Measurements from ENCODE around the gene PCSK9. TPM values are rescaled to one million over a fixed set of nuclear protein-coding genes. Genes with fewer than 3 reads are reported as not detected.

Gene PCSK9
- total RNA-seq, 4 donors from 2014 or later = not detected

GRCh38 chr1:55010194-55010886 is 29.0 kb upstream of the PCSK9 start:
- 89 to 91% methylated on average over 9 of the region's 9 CpGs for WGBS, 2 donors
- H3K36me3 ChIP-seq = no peaks in the 10 kb centered on the region
- intact Hi-C loops (cut with DNase I) = no loop called here

DNA sequence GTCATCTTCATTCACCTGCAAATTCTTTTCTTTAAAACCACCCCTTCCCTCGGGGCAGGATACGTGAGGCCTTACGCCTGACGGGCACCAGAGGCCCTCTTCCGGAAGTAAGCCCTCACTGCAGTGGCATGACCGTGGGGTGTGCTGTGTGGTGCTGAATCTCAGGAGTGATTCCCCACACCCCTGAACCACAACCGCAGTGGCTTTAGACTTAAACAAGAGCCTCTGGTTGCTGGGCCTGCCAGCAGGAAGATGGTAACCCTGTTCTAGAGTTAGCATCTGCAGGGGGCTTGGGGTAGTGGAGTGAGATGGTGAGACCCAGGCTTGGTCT is 28.5 kb upstream of the PCSK9 start:
- TF ChIP-seq POLR2A (IDR thresholded peaks at IDR 0.05) = no peak
- TF ChIP-seq, protein P1, sequence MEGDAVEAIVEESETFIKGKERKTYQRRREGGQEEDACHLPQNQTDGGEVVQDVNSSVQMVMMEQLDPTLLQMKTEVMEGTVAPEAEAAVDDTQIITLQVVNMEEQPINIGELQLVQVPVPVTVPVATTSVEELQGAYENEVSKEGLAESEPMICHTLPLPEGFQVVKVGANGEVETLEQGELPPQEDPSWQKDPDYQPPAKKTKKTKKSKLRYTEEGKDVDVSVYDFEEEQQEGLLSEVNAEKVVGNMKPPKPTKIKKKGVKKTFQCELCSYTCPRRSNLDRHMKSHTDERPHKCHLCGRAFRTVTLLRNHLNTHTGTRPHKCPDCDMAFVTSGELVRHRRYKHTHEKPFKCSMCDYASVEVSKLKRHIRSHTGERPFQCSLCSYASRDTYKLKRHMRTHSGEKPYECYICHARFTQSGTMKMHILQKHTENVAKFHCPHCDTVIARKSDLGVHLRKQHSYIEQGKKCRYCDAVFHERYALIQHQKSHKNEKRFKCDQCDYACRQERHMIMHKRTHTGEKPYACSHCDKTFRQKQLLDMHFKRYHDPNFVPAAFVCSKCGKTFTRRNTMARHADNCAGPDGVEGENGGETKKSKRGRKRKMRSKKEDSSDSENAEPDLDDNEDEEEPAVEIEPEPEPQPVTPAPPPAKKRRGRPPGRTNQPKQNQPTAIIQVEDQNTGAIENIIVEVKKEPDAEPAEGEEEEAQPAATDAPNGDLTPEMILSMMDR (IDR thresholded peaks at IDR 0.05) = no peak
- H3K27ac ChIP-seq = no peak overlapping the region
- DNase-seq = no peak
- no peaks in the 10 kb centered on the region for H3K36me3 ChIP-seq
- H3K27me3 ChIP-seq = no peaks in the 10 kb centered on the region
- WGBS, 2 donors = 86 to 90% methylated on average over 7 of the region's 7 CpGs
- no peaks in the 10 kb centered on the region for H3K4me1 ChIP-seq
- no peak overlapping the region for H3K4me3 ChIP-seq (replicated peaks in 1 of 3)
- no peaks in the 10 kb centered on the region for H3K9me3 ChIP-seq
- intact Hi-C loops (cut with DNase I) = no loop called here

More at GRCh38 chr1:55010194-55010886, 29.0 kb upstream of the PCSK9 start:
- H3K27ac ChIP-seq = no peak overlapping the region
- no peaks in the 10 kb centered on the region for H3K4me1 ChIP-seq
- no peak overlapping the region for H3K4me3 ChIP-seq (replicated peaks in 1 of 3)
- no peak for DNase-seq
- no peaks in the 10 kb centered on the region for H3K27me3 ChIP-seq
- TF ChIP-seq, protein P1 (IDR thresholded peaks at IDR 0.05) = no peak
- no peak for TF ChIP-seq POLR2A (IDR thresholded peaks at IDR 0.05)
- no peaks in the 10 kb centered on the region for H3K9me3 ChIP-seq

DNA sequence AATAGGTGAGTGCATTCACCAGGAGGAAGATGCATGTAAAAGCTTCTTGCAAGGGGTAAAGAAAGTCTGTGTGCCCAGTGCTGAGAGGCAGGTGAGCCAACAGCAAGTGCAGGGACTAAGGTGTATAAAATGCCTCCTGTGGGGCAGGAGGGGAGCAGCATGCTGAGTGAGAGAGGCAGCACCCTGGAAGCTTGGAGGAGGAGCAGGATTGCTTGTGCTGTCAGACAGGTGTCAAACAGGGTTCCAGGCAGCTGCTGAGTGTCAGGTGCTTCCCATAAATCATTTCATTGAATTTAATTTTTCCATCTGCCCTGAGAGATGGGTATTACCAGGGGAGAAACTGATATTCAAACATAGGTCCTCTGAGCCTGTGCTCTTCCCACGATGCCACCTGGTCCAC is 26.7 kb upstream of the PCSK9 start:
- 78 to 88% methylated on average over 1 of the region's 1 CpG for WGBS, 2 donors
- H3K36me3 ChIP-seq = no peaks in the 10 kb centered on the region
- intact Hi-C loops (cut with DNase I) = no loop called here

GRCh38 chr1:55015123-55015522 is 24.2 kb upstream of the PCSK9 start:
- Histone ChIP-seq H3K9me3 (no peaks in the 10 kb centered on the region), H3K27me3 (no peaks in the 10 kb centered on the region), H3K36me3 (no peaks in the 10 kb centered on the region), H3K27ac (no peak overlapping the region), H3K4me1 (no peaks in the 10 kb centered on the region), H3K4me3 (replicated peaks in 1 of 3) (no peak overlapping the region)
- no peak for DNase-seq
- intact Hi-C loops (cut with DNase I) = no loop called here
- WGBS, 2 donors = 73 to 93% methylated on average over 3 to 4 of the region's 5 CpGs
- TF ChIP-seq, protein P1 (IDR thresholded peaks at IDR 0.05) = no peak
- TF ChIP-seq POLR2A (IDR thresholded peaks at IDR 0.05) = no peak

More for the DNA sequence above, 26.7 kb upstream of the PCSK9 start:
- Histone ChIP-seq H3K9me3 (no peaks in the 10 kb centered on the region), H3K27me3 (no peaks in the 10 kb centered on the region), H3K4me3 (replicated peaks in 1 of 3) (no peak overlapping the region), H3K27ac (no peak overlapping the region), H3K4me1 (no peaks in the 10 kb centered on the region)
- no peak for DNase-seq
- no peak for TF ChIP-seq POLR2A (IDR thresholded peaks at IDR 0.05)
- TF ChIP-seq, protein P1 (IDR thresholded peaks at IDR 0.05) = no peak

DNA sequence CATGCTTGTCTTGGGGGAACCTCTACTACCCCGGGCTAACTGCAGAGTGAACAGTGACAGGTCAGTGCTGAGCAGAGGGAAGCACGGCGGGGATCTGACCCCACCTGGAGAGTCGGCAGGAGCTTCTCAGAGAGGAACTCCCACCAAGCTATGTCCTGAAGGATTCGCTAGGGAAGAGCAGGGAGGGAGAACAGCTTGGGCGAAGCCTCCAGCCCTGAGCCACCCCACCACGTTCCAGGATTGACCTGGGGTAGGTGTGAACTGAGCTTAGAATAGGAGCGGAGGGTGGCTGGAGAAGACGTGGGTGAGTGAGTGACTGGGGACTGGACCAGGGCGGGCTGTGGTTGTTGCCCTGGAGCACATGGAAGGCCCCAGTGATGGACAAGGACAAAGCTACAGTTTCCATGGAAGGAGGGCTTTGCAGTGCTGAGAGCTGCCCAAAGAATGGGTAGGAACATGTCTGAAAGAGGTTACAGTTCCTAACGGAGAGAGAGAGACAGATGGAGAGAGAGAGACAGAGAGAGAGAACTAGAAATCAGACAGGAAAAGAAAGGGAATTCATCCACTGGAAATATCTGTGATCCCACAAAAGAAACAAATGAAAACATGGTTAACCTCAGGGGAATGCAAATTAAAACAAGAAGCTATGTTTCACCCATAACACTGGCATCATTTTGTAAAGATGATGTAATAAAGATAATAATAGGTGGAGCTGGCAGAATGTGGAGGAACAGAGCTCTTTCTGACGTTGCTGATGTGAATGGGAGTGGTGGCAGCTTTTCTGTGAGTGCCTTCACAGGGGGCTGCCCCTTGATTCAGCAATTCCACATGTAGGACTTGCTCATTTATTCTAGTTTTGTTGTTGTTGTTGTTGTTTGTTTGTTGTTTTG is 23.4 kb upstream of the PCSK9 start:
- Histone ChIP-seq H3K27me3 (no peaks in the 10 kb centered on the region), H3K9me3 (no peaks in the 10 kb centered on the region), H3K4me3 (replicated peaks in 1 of 3) (no peak overlapping the region), H3K4me1 (no peaks in the 10 kb centered on the region), H3K27ac (no peak overlapping the region), H3K36me3 (no peaks in the 10 kb centered on the region)
- no peak for DNase-seq
- no peak for TF ChIP-seq POLR2A (IDR thresholded peaks at IDR 0.05)
- TF ChIP-seq, protein P1 (IDR thresholded peaks at IDR 0.05) = no peak
- WGBS, 2 donors = 69 to 73% methylated on average over 12 of the region's 12 CpGs
- intact Hi-C loops (cut with DNase I) = no loop called here

Data from thyroid gland (tissue), 4 donors.